SK-N-SH (cell line): ENCODE results near the gene NRIP1. TPM values are rescaled to one million over a fixed set of nuclear protein-coding genes. Genes with fewer than 3 reads are reported as not detected.

Experiments
- CTCF ChIA-PET: fragments of 300-600, 350-600 bp; formaldehyde crosslinking; extraction: SDS; loops from one replicate; lab custom pipeline; 2021; lab: Yijun Ruan, JAX
- POLR2A ChIA-PET: fragments of 350-600 bp; sonication (Branson Sonifier 250); formaldehyde crosslinking; extraction: SDS; loops from one replicate; lab custom pipeline; 2020; ENCODE audit warnings: antibody characterized with exemption, inconsistent platforms; lab: Yijun Ruan, JAX
- DNase-seq: peaks from one replicate; pipeline ENCODE4 v3.0.0; 2012
- H2AFZ ChIP-seq: fragments of 200-600 bp; sonication (generic); 2 replicates; pipeline ENCODE4 v1.8.1; 2016; ENCODE audit warnings: antibody characterized with exemption, mild to moderate bottlenecking, low read depth
- H3F3A ChIP-seq: fragments of 200-600 bp; sonication (generic); replicated peaks from 2 replicates; pipeline ENCODE3; 2016; ENCODE audit warnings: antibody characterized with exemption, mild to moderate bottlenecking; ENCODE audit not compliant: insufficient read depth
- H3K27ac ChIP-seq, 2 experiments: fragments of 200-500 bp in 1 of 2; fragments of 200-600 bp in 1 of 2; sonication (Bioruptor generic) in 1 of 2; sonication (generic), shearing (Covaris generic) in 1 of 2; 2 replicates each; pipeline versions ENCODE4 v1.5.1 to v1.6.1; 2014 to 2016; ENCODE audit warnings: low read depth in 2 of 2, inconsistent platforms in 1 of 2, low read length in 1 of 2, mild to moderate bottlenecking in 1 of 2, mixed read lengths in 1 of 2
- H3K27me3 ChIP-seq: fragments of 200-600 bp; sonication (generic), shearing (Covaris generic); 2 replicates; pipeline ENCODE4 v1.6.1; 2016; ENCODE audit warnings: mixed run types; ENCODE audit not compliant: insufficient read depth
- H3K36me3 ChIP-seq, 2 experiments: fragments of 200-500 bp in 1 of 2; fragments of 200-600 bp in 1 of 2; sonication (Bioruptor generic) in 1 of 2; sonication (generic) in 1 of 2; replicated peaks in 1 of 2; 2 replicates each; pipeline versions ENCODE3 to v1.5.1; 2014 to 2016; ENCODE audit warnings: low read length in 1 of 2, mild to moderate bottlenecking in 1 of 2; ENCODE audit not compliant: insufficient read depth in 2 of 2, control insufficient read depth in 1 of 2
- H3K4me1 ChIP-seq, 2 experiments: fragments of 200-500 bp in 1 of 2; fragments of 200-600 bp in 1 of 2; sonication (Bioruptor generic) in 1 of 2; sonication (generic), shearing (Covaris generic) in 1 of 2; 2 replicates each; pipeline versions ENCODE4 v1.5.1 to v1.6.1; 2014 to 2016; ENCODE audit warnings: low read depth in 1 of 2, low read length in 1 of 2, mixed run types in 1 of 2; ENCODE audit not compliant: insufficient read depth in 2 of 2, control insufficient read depth in 1 of 2
- H3K4me2 ChIP-seq: fragments of 200-600 bp; sonication (generic), shearing (Covaris generic); 2 replicates; pipeline ENCODE4 v1.6.1; 2017; ENCODE audit warnings: mixed run types
- H3K4me3 ChIP-seq, 2 experiments: fragments of 200-500 bp in 1 of 2; fragments of 200-600 bp in 1 of 2; sonication (Bioruptor generic) in 1 of 2; sonication (generic), shearing (Covaris generic) in 1 of 2; 2 replicates each; pipeline versions ENCODE4 v1.5.1 to v1.8.1; 2014 to 2016; ENCODE audit warnings: low read depth in 2 of 2, inconsistent platforms in 1 of 2, low read length in 1 of 2, mild to moderate bottlenecking in 1 of 2, mixed read lengths in 1 of 2, moderate library complexity in 1 of 2
- H3K79me2 ChIP-seq: fragments of 200-600 bp; sonication (generic); 2 replicates; pipeline ENCODE4 v1.8.1; 2017; ENCODE audit warnings: mild to moderate bottlenecking; ENCODE audit not compliant: insufficient read depth
- H3K9ac ChIP-seq: fragments of 200-600 bp; sonication (generic); 2 replicates; pipeline ENCODE4 v1.6.1; 2017; ENCODE audit warnings: mixed run types
- H3K9me2 ChIP-seq: fragments of 200-600 bp; sonication (generic); 2 replicates; pipeline ENCODE4 v1.6.1; 2017; ENCODE audit warnings: mixed run types
- H3K9me3 ChIP-seq: fragments of 200-600 bp; sonication (generic); 2 replicates; pipeline ENCODE4 v1.6.1; 2017; ENCODE audit warnings: mixed run types, mild to moderate bottlenecking, moderate library complexity
- H4K20me1 ChIP-seq: fragments of 200-600 bp; sonication (generic); 2 replicates; pipeline ENCODE4 v1.6.1; 2017; ENCODE audit warnings: mild to moderate bottlenecking, mixed run types; ENCODE audit not compliant: insufficient read depth
- FOSL2 ChIP-seq: IDR thresholded peaks from 2 replicates; pipeline ENCODE4 v1.4.0; 2012; ENCODE audit warnings: low read depth, mild to moderate bottlenecking, moderate library complexity, borderline replicate concordance
- FOXM1 ChIP-seq: IDR thresholded peaks from 2 replicates; pipeline ENCODE4 v1.4.0; 2012; ENCODE audit warnings: low read depth, mild to moderate bottlenecking
- MAX ChIP-seq: IDR thresholded peaks from 2 replicates; pipeline ENCODE4 v1.4.0; 2012; ENCODE audit warnings: low read depth
- MXI1 ChIP-seq: IDR thresholded peaks from 2 replicates; pipeline ENCODE4 v1.6.1; 2012; ENCODE audit warnings: mild to moderate bottlenecking, low read depth, low read length, improper control_type of control experiment
- RAD21 ChIP-seq: IDR thresholded peaks from 2 replicates; pipeline ENCODE4 v1.6.1; 2012; ENCODE audit warnings: mild to moderate bottlenecking, low read length
- RFX5 ChIP-seq: IDR thresholded peaks from 2 replicates; pipeline ENCODE4 v1.6.1; 2012; ENCODE audit warnings: mild to moderate bottlenecking, improper control_type of control experiment, low read length
- RXRA ChIP-seq: IDR thresholded peaks from 2 replicates; pipeline ENCODE4 v1.4.0; 2012; ENCODE audit warnings: low read depth, mild to moderate bottlenecking, borderline replicate concordance
- TCF12 ChIP-seq: IDR thresholded peaks from 2 replicates; pipeline ENCODE4 v1.4.0; 2012
- USF1 ChIP-seq: IDR thresholded peaks from 2 replicates; pipeline ENCODE4 v1.4.0; 2012; ENCODE audit warnings: low read depth, borderline replicate concordance
- YY1 ChIP-seq: IDR thresholded peaks from 2 replicates; pipeline ENCODE4 v1.4.0; 2012; ENCODE audit warnings: low read depth, mild to moderate bottlenecking
- WGBS: methylation state at CpG from one replicate; pipeline ENCODE4 v1.1.6; 2017; ENCODE audit warnings: low lambda C conversion rate; 5-methylcytosine and 5-hydroxymethylcytosine counted together
- polyA plus RNA-seq, 3 experiments: library from polyadenylated mRNA; depleted of rRNA; stranded (reverse); fragments of >200 nt; gene quantifications; 2 replicates each; pipeline ENCODE4 v1.2.3, GENCODE V29; 2012

NRIP1 gene
- polyA plus RNA-seq, 1 of the 3 experiments (the other 2 are of a cell fraction): 0.02 TPM

GRCh38 chr21:15076730-15077129 lies 11.9 kb upstream of the NRIP1 start:
- no peaks in the 10 kb centered on the region for H3F3A ChIP-seq
- H3K4me1 ChIP-seq: no peaks in the 10 kb centered on the region; a peak in 1 of 4 replicates
- no peak overlapping the region for H2AFZ ChIP-seq
- H3K9ac ChIP-seq: no peak overlapping the region
- no peak for DNase-seq
- H3K36me3 ChIP-seq: no peaks in the 10 kb centered on the region
- 42% methylated on average over 2 of the region's 2 CpGs for WGBS
- no peak for TF ChIP-seq RAD21
- no peak for TF ChIP-seq FOXM1
- no peak for TF ChIP-seq MAX
- no peak for TF ChIP-seq TCF12
- no peak for TF ChIP-seq YY1
- TF ChIP-seq RXRA: no peak
- no peak for TF ChIP-seq FOSL2
- TF ChIP-seq, all 33 proteins: peak for 0
- Histone ChIP-seq H3K27me3 (no peaks in the 10 kb centered on the region), H4K20me1 (no peaks in the 10 kb centered on the region), H3K79me2 (no peaks in the 10 kb centered on the region), H3K4me2 (no peak overlapping the region), H3K27ac (no peak overlapping the region), H3K9me2 (no peaks in the 10 kb centered on the region), H3K4me3 (no peak overlapping the region), H3K9me3 (no peaks in the 10 kb centered on the region)
- ChIA-PET POLR2A (no interaction called here), CTCF (no interaction called here)

- H3F3A ChIP-seq: no peaks in the 10 kb centered on the region
- 23% methylated on average over 5 of the region's 6 CpGs for WGBS
- H3K4me3 ChIP-seq: no peak overlapping the region
- no peak overlapping the region for H2AFZ ChIP-seq
- peaks cover 8% of the 10 kb centered on the region for H3K27me3 ChIP-seq
- TF ChIP-seq MXI1 (no peak), USF1 (no peak), RFX5 (no peak)
- ChIA-PET CTCF (no interaction called here), POLR2A (no interaction called here)
- H3K79me2 ChIP-seq: no peaks in the 10 kb centered on the region
- H3K4me1 ChIP-seq: no peaks in the 10 kb centered on the region
- H3K36me3 ChIP-seq: no peaks in the 10 kb centered on the region
- no peaks in the 10 kb centered on the region for H3K9me2 ChIP-seq
- no peaks in the 10 kb centered on the region for H3K9me3 ChIP-seq
- H3K9ac ChIP-seq: no peak overlapping the region
- no peak overlapping the region for H3K27ac ChIP-seq
- H3K4me2 ChIP-seq: no peak overlapping the region
- no peaks in the 10 kb centered on the region for H4K20me1 ChIP-seq
- no peak for DNase-seq
These were observed 6.2 kb upstream of the NRIP1 start for GRCh38 chr21:15071009-15071408.

- no peak overlapping the region for H3K27ac ChIP-seq
- no peaks in the 10 kb centered on the region for H3K4me1 ChIP-seq
- no peaks in the 10 kb centered on the region for H3K79me2 ChIP-seq
- DNase-seq: no peak
- peak overlapping the region in 1 of 2 experiments; percentile 48; a peak in 1 of 4 replicates for H3K4me3 ChIP-seq
- peak overlapping the region; percentile 90 for H3K4me2 ChIP-seq
- no peaks in the 10 kb centered on the region for H3F3A ChIP-seq
- peaks cover 45% of the 10 kb centered on the region for H3K27me3 ChIP-seq
- POLR2A ChIA-PET: no interaction called here
- no peak overlapping the region for H3K9ac ChIP-seq
- no peaks in the 10 kb centered on the region for H3K36me3 ChIP-seq
- no peak for TF ChIP-seq RFX5
- TF ChIP-seq, all 33 proteins: peak for 0
- 19% methylated on average over 8 of the region's 8 CpGs for WGBS
- Histone ChIP-seq H3K9me3 (no peaks in the 10 kb centered on the region), H2AFZ (no peak overlapping the region), H4K20me1 (no peaks in the 10 kb centered on the region), H3K9me2 (no peaks in the 10 kb centered on the region)
- CTCF ChIA-PET: no interaction called here
These were observed 1.3 kb upstream of the NRIP1 start for GRCh38 chr21:15066123-15066575.
